BLaER1 treated with 17β-estradiol and CSF1 and Interleukin-3, amounts not matched to agents 10 nM and 100 nM (cell line): Measurements from ENCODE around the gene SERINC3.

Experiments used
- H3K27ac ChIP-seq, 11 experiments: shearing (Covaris generic); formaldehyde crosslinking; 2 replicates each; pipeline ENCODE4 v1.8.1; 2022
- H3K27me3 ChIP-seq, 11 experiments: shearing (Covaris generic); formaldehyde crosslinking; 2 replicates each; pipeline ENCODE4 v1.8.1; 2022
- H3K36me3 ChIP-seq, 11 experiments: shearing (Covaris generic); formaldehyde crosslinking; 2 replicates each; pipeline ENCODE4 v1.8.1; 2022
- H3K4me1 ChIP-seq, 10 experiments: shearing (Covaris generic); formaldehyde crosslinking; 2 replicates each; pipeline ENCODE4 v1.8.1; 2022
- H3K4me2 ChIP-seq, 11 experiments: shearing (Covaris generic); formaldehyde crosslinking; 2 replicates each; pipeline ENCODE4 v1.8.1; 2022
- H3K4me3 ChIP-seq, 10 experiments: shearing (Covaris generic); formaldehyde crosslinking; 2 replicates each; pipeline ENCODE4 v1.8.1; 2022
- H3K9ac ChIP-seq, 11 experiments: shearing (Covaris generic); formaldehyde crosslinking; 2 replicates each; pipeline ENCODE4 v1.8.1; 2022
- H3K9me3 ChIP-seq, 11 experiments: shearing (Covaris generic); formaldehyde crosslinking; replicated peaks in 1 of 11; 2 replicates each; pipeline ENCODE4 v1.8.1; 2022
- H4K20me1 ChIP-seq, 11 experiments: shearing (Covaris generic); formaldehyde crosslinking; 2 replicates each; pipeline ENCODE4 v1.8.1; 2022
- Cebpa-rat ChIP-seq, 11 experiments: shearing (Covaris generic); IDR thresholded peaks; 2 replicates each; pipeline ENCODE4 v1.8.1; 2022

The SERINC3 gene

DNA sequence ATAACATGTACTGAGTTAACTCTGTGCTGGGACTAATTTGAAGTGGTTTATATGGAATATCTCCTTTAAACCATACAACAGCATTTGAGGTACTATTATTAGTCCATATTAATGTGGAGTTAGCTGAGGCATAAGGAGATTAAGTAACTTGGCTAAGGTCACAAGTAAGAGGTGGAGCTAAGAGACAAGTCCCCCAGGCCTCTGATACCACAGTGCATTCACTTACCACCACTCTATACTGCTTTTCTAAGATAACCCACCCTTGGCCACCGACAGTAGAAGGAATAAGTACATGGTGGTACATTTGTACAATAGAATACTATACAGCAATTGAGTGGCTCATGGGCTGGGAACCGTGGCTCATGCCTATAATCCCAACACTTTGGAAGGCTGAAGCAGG, 62.6 kb downstream of the SERINC3 start:
- Histone ChIP-seq H3K27me3 (no peaks in the 10 kb centered on the region), H4K20me1 (no peaks in the 10 kb centered on the region; a peak in 1 of 22 replicates), H3K9me3 (no peaks in the 10 kb centered on the region), H3K4me2 (no peak overlapping the region), H3K9ac (no peak overlapping the region), H3K4me1 (peaks cover 0 to 15% (median 10%) of the 10 kb centered on the region in 10 experiments; a peak in 14 of 20 replicates), H3K36me3 (no peaks in the 10 kb centered on the region), H3K27ac (no peak overlapping the region), H3K4me3 (no peak overlapping the region)
- no peak for TF ChIP-seq Cebpa-rat (IDR thresholded peaks at IDR 0.05)

- H3K4me3 ChIP-seq: no peak overlapping the region
- no peak overlapping the region for H3K27ac ChIP-seq
- TF ChIP-seq Cebpa-rat (IDR thresholded peaks at IDR 0.05): no peak
Observed at GRCh38 chr20:44457016-44457415, 64.9 kb downstream of the SERINC3 start.

GRCh38 chr20:44456611-44457010, 65.3 kb downstream of the SERINC3 start:
- Histone ChIP-seq H3K36me3 (no peaks in the 10 kb centered on the region), H3K9ac (no peak overlapping the region), H3K9me3 (no peaks in the 10 kb centered on the region), H4K20me1 (no peaks in the 10 kb centered on the region; a peak in 1 of 22 replicates), H3K4me1 (peaks cover 0 to 15% (median 10%) of the 10 kb centered on the region in 10 experiments; a peak in 14 of 20 replicates), H3K27me3 (no peaks in the 10 kb centered on the region), H3K4me3 (no peak overlapping the region), H3K4me2 (no peak overlapping the region), H3K27ac (no peak overlapping the region)
- no peak for TF ChIP-seq Cebpa-rat (IDR thresholded peaks at IDR 0.05)

More at GRCh38 chr20:44457016-44457415, 64.9 kb downstream of the SERINC3 start:
- H4K20me1 ChIP-seq: no peaks in the 10 kb centered on the region; a peak in 1 of 22 replicates
- no peaks in the 10 kb centered on the region for H3K36me3 ChIP-seq
- H3K4me2 ChIP-seq: no peak overlapping the region
- H3K9me3 ChIP-seq: no peaks in the 10 kb centered on the region
- H3K9ac ChIP-seq: no peak overlapping the region
- H3K27me3 ChIP-seq: no peaks in the 10 kb centered on the region
- peaks cover 0 to 15% (median 10%) of the 10 kb centered on the region in 10 experiments; a peak in 14 of 20 replicates for H3K4me1 ChIP-seq

GRCh38 chr20:44455126-44455525, 66.7 kb downstream of the SERINC3 start:
- Histone ChIP-seq H3K9me3 (no peaks in the 10 kb centered on the region), H3K36me3 (no peaks in the 10 kb centered on the region)

DNA sequence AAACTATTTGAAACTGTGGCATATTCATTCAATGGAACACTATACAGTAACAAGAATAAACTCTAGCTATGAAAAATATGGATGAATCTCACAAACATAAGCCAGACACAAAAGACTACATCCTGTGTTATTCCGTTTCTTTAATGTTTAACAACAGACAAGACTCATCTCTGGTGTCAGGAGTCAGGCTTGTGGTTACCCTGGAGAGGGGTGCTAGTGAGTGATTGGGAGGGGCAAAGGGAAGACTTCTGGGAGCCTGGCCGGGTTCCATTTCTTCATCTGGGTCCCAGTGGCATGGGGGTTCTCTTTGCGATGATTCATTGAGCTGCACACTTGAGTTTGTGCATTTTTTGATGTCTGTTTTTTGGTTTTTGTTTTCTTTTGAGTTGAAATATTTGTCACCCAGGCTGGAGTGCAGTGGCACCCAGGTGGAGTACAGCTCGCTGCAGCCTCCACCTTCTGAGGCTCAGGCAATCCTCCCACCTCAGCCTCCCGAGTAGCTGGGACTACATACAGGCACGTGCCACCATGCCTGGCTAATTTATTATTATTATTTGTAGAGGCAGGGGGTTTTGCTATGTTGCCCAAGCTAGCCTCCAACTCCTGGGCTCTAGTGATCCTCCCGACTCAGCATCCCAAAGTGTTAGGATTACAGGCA, 67.4 kb downstream of the SERINC3 start:
- Histone ChIP-seq H3K4me3 (no peak overlapping the region), H3K9ac (no peak overlapping the region), H3K4me1 (peaks cover 0 to 15% (median 10%) of the 10 kb centered on the region in 10 experiments; a peak in 14 of 20 replicates), H3K36me3 (no peaks in the 10 kb centered on the region), H3K9me3 (no peaks in the 10 kb centered on the region), H3K4me2 (peak overlapping the region in 6 of 11 experiments; percentile 16 to 65 (median 44); a peak in 5 of 22 replicates), H3K27me3 (no peaks in the 10 kb centered on the region), H3K27ac (peak overlapping the region in 1 of 11 experiments; percentile 39; a peak in 2 of 22 replicates), H4K20me1 (no peaks in the 10 kb centered on the region; a peak in 1 of 22 replicates)
- TF ChIP-seq Cebpa-rat (IDR thresholded peaks at IDR 0.05): no peak

More at GRCh38 chr20:44455126-44455525, 66.7 kb downstream of the SERINC3 start:
- Histone ChIP-seq H4K20me1 (no peaks in the 10 kb centered on the region; a peak in 1 of 22 replicates), H3K27ac (peak overlapping the region in 1 of 11 experiments; percentile 39; a peak in 2 of 22 replicates), H3K27me3 (no peaks in the 10 kb centered on the region), H3K9ac (no peak overlapping the region), H3K4me2 (peak overlapping the region in 8 of 11 experiments; percentile 16 to 65 (median 40); a peak in 15 of 22 replicates), H3K4me1 (peaks cover 0 to 15% (median 10%) of the 10 kb centered on the region in 10 experiments; a peak in 14 of 20 replicates), H3K4me3 (no peak overlapping the region)
- TF ChIP-seq Cebpa-rat (IDR thresholded peaks at IDR 0.05): no peak

DNA sequence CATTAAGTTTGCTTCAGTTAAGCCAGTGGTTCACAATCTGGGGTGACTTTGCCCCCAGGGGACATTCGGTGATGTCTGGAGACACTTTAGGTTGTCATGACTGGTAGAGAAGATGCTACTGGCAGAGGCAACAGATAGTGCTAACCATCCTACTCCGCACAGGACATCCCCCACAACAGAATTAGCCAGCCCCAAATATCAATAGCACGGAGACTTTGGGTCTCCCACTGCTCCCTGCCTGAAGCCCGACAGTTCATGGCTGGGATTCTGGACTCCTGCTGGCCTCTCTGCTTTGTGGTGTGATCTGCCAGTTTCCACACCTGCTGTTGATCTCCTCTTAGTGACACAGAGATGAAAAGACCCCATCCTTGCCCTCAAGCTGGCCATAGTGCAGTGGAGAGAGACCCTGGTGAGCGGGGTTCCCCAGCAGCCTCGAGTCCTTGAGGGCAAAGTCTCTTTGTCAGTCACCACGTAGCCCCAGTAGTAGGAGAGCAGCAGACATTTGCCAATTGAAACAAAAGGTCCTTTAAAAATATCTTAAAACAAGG, 70.9 kb downstream of the SERINC3 start:
- peaks cover 0 to 15% (median 10%) of the 10 kb centered on the region in 10 experiments; a peak in 14 of 20 replicates for H3K4me1 ChIP-seq
- H3K36me3 ChIP-seq: no peaks in the 10 kb centered on the region
- no peaks in the 10 kb centered on the region for H3K27me3 ChIP-seq
- H4K20me1 ChIP-seq: no peaks in the 10 kb centered on the region; a peak in 1 of 22 replicates
- no peak overlapping the region for H3K27ac ChIP-seq
- H3K4me2 ChIP-seq: no peak overlapping the region
- no peak overlapping the region for H3K4me3 ChIP-seq
- no peak for TF ChIP-seq Cebpa-rat (IDR thresholded peaks at IDR 0.05)
- H3K9me3 ChIP-seq: no peaks in the 10 kb centered on the region
- H3K9ac ChIP-seq: no peak overlapping the region

GRCh38 chr20:44450281-44450889, 71.5 kb downstream of the SERINC3 start:
- Histone ChIP-seq H3K4me1 (peaks cover 0 to 10% (median 7%) of the 10 kb centered on the region in 10 experiments; a peak in 14 of 20 replicates), H3K27ac (no peak overlapping the region), H4K20me1 (no peaks in the 10 kb centered on the region; a peak in 1 of 22 replicates), H3K4me2 (no peak overlapping the region), H3K9me3 (no peaks in the 10 kb centered on the region), H3K27me3 (no peaks in the 10 kb centered on the region), H3K36me3 (no peaks in the 10 kb centered on the region), H3K9ac (no peak overlapping the region), H3K4me3 (no peak overlapping the region)
- TF ChIP-seq Cebpa-rat (IDR thresholded peaks at IDR 0.05): no peak

DNA sequence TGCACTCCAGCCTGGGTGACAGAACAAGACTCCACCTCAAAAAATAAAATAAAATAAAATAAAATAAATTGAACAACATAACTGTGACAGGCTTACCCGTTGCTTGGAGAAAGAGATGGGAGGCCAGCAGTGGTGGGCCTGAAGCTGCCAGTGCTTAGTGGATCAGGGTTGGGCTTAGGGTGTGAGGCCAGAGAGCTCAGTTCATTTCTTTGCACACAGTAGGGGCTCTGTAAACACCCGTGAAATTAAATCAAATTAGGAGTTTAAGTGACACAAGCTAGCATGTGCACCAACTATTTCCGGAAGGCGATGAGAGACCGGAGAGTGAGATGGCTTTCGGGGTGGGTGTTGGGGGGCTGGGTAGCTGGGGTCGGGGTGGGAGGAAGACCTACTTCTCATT, 72.0 kb downstream of the SERINC3 start:
- Histone ChIP-seq H3K36me3 (no peaks in the 10 kb centered on the region), H3K4me2 (no peak overlapping the region)

More for the DNA sequence above, 72.0 kb downstream of the SERINC3 start:
- Histone ChIP-seq H3K9me3 (no peaks in the 10 kb centered on the region), H3K4me3 (no peak overlapping the region), H3K27ac (no peak overlapping the region), H3K4me1 (peaks cover 0 to 5% (median 2%) of the 10 kb centered on the region in 10 experiments; a peak in 14 of 20 replicates), H3K9ac (no peak overlapping the region), H3K27me3 (no peaks in the 10 kb centered on the region), H4K20me1 (no peaks in the 10 kb centered on the region)
- TF ChIP-seq Cebpa-rat (IDR thresholded peaks at IDR 0.05): no peak
